Measurements from ENCODE around the gene SALL3.
A peak's percentile ranks its signal among the peaks of the same experiment; 100 is the strongest.

SALL3 gene

DNA sequence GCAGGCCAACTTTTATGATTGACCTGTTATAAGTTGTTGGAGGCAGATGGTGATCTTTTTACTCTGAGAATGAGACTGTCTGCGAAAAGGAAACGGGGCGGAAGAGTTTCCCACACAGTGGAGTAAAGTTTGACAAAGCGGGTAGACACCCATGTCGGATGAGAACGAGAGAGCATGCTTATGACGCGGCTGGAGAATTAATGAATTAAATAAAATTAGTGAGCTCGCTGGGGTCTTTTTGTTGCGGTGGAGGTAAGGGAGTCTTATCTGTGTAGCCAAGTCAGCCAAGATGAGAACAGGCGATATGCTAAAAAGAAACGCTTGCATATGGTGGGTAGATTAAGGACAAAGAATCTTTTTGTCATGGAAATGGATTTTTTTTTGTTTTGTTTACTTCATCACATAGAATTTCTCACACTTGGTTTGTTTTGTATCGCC, 1.8 kb downstream of the SALL3 start:
- Mint-ChIP-seq H3K27me3 (ENCODE audit: low read depth) (peaks cover 75% of the 10 kb centered on the region), H3K4me3 (peak overlapping the region; percentile 25), H3K27ac (peak overlapping the region; percentile 73), H3K4me1 (ENCODE audit: low read depth) (peaks cover 12% of the 10 kb centered on the region), H3K36me3 (ENCODE audit: low read depth) (peaks cover 7% of the 10 kb centered on the region), H3K9me3 (peaks cover 6% of the 10 kb centered on the region)

DNA sequence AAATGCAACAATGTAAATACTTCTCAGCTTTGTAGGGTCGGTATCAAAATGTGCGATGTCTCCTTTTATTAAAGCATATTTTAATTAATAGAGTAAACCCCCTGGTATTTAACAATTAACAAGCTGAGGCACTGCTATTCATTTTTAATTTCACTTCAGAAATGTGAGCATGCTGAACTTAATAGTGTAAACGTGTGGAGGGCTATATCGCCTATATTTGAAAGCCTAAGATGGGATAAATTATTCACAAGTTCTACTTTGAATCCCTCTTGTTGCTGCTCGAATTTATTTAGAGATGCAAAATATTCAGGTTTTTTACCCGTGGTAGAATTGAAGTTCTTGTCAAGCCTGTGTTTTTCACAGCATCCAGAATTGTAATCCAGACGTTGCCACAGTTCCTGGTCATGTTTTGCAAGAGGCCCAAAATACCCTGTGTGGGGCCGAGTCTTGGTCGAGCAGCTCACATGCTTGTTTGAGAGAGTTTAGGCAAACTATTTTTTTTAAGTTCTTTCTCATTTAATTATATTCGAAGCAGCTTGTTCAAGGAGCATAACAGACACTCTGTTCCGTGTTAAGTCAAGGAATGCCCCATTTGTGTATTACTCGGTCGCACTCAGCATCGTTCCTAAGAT, 2.5 kb downstream of the SALL3 start:
- H3K27ac Mint-ChIP-seq, result no peak overlapping the region
- H3K4me1 Mint-ChIP-seq (ENCODE audit: low read depth), result peaks cover 11% of the 10 kb centered on the region
- peaks cover 6% of the 10 kb centered on the region for H3K9me3 Mint-ChIP-seq
- H3K36me3 Mint-ChIP-seq (ENCODE audit: low read depth), result peaks cover 6% of the 10 kb centered on the region
- H3K27me3 Mint-ChIP-seq (ENCODE audit: low read depth), result peaks cover 73% of the 10 kb centered on the region
- H3K4me3 Mint-ChIP-seq, result no peak overlapping the region

DNA sequence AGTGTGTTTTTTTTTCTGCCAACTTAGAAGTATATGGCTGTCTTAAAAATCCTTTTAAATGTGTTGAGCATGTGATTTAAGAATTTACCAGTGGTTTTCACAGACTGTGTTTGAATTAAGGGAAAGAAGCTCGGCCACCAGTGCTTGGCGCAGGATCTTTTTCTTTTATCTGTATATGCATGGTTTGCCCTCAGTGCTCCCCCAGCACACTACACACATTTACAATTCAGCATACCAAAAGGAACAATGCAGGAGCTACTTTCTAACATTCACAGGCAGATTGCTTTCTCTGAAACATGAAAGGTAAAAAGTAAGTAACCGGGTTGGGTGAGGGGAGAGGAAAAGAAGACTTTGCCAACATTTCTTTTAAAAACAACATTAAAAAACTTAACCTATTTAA, 3.9 kb downstream of the SALL3 start:
- Mint-ChIP-seq H3K4me3 (no peak overlapping the region), H3K36me3 (ENCODE audit: low read depth) (peaks cover 4% of the 10 kb centered on the region), H3K27ac (no peak overlapping the region), H3K27me3 (ENCODE audit: low read depth) (peaks cover 73% of the 10 kb centered on the region), H3K4me1 (ENCODE audit: low read depth) (peaks cover 9% of the 10 kb centered on the region), H3K9me3 (peaks cover 6% of the 10 kb centered on the region)

DNA sequence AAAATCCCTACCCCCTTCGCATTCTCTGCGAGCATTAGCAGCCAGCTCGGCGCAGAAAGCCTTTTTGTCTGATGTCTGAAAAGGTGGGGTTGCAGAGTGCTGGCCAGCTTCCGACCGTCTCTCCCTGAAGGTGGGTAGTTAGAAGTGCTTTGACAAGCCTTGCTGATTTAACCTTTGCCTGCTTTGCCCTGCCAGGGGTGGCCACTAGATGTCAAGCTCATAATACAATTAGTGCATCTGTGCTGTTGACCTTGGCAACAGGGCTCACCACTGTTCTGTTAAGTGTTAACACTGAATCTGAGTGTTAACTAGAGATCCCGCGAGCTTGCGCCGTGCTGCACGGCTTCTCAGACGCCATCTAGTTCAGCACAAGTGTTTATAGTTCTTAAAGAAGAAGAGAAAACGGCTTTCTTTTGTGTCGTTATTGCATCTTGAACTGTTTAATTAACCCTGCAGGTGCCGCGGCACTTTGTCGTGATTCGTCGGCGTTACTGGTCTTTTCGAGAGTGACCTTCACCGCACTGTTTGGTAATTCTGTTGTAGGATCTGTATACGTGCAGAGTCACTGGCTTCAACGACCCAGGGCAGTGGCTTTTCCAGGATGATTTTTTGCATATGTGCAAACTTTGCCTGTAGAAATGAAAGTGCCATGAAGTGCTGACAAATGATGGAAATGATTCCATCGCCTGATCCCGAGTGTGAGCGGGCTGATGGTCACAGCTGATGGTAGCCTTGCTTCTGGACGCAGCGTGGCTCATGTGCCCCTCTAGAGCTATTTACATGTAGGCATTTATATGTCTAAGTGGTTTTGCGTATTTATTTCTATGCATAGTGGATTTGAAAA, 5.5 kb downstream of the SALL3 start:
- H3K9me3 Mint-ChIP-seq, result peaks cover 6% of the 10 kb centered on the region
- peaks cover 74% of the 10 kb centered on the region for H3K27me3 Mint-ChIP-seq (ENCODE audit: low read depth)
- H3K27ac Mint-ChIP-seq, result no peak overlapping the region
- no peak overlapping the region for H3K4me3 Mint-ChIP-seq
- peaks cover 4% of the 10 kb centered on the region for H3K36me3 Mint-ChIP-seq (ENCODE audit: low read depth)
- peaks cover 9% of the 10 kb centered on the region for H3K4me1 Mint-ChIP-seq (ENCODE audit: low read depth)

DNA sequence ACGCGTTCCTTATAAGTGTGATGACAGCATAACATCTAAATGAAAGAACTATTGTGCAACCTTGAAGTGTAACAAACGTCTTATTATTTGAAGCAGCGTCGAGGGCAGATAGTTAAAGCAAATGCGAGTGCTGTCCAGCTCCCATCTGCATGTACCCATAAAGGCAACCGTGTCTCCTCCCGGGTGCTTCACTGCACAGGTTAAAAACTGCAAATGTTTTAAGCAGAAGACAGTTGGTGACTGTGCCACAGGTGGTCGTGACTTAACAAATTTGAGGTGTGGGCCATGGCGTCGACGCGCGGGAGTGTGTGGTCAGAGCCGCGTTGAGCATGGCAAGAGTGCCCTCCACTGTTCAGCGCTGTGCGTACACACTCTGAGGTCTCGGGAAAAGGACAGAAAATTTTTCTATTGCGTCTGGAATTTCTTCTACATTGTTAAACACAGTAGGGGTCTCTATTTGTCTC, 6.4 kb downstream of the SALL3 start:
- peaks cover 77% of the 10 kb centered on the region for H3K27me3 Mint-ChIP-seq (ENCODE audit: low read depth)
- H3K9me3 Mint-ChIP-seq, result peaks cover 6% of the 10 kb centered on the region
- no peak overlapping the region for H3K27ac Mint-ChIP-seq
- no peak overlapping the region for H3K4me3 Mint-ChIP-seq
- H3K4me1 Mint-ChIP-seq (ENCODE audit: low read depth), result peaks cover 9% of the 10 kb centered on the region
- peaks cover 4% of the 10 kb centered on the region for H3K36me3 Mint-ChIP-seq (ENCODE audit: low read depth)

DNA sequence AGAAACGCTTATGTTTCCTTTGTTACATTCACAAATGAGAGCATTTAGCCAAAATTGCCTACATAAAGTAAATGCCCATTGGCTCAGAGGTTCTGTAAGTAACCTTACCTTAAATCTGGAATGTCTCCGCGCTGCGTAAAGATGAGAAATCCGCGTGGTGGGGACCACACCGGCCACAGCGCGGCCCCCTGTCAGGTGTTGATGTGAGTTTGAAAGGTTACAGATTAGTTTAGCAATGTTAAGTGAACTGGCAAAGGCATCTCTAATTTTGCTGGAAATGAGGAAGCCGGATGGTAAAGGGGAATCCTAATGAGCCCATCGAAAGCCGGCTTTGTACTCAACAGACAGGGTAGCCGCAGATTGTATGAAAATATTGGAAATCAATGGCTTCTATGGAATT, 11.8 kb downstream of the SALL3 start:
- Mint-ChIP-seq H3K9me3 (no peaks in the 10 kb centered on the region), H3K4me1 (ENCODE audit: low read depth) (no peaks in the 10 kb centered on the region), H3K36me3 (ENCODE audit: low read depth) (no peaks in the 10 kb centered on the region), H3K4me3 (no peak overlapping the region), H3K27ac (no peak overlapping the region), H3K27me3 (ENCODE audit: low read depth) (peaks cover 26% of the 10 kb centered on the region)

DNA sequence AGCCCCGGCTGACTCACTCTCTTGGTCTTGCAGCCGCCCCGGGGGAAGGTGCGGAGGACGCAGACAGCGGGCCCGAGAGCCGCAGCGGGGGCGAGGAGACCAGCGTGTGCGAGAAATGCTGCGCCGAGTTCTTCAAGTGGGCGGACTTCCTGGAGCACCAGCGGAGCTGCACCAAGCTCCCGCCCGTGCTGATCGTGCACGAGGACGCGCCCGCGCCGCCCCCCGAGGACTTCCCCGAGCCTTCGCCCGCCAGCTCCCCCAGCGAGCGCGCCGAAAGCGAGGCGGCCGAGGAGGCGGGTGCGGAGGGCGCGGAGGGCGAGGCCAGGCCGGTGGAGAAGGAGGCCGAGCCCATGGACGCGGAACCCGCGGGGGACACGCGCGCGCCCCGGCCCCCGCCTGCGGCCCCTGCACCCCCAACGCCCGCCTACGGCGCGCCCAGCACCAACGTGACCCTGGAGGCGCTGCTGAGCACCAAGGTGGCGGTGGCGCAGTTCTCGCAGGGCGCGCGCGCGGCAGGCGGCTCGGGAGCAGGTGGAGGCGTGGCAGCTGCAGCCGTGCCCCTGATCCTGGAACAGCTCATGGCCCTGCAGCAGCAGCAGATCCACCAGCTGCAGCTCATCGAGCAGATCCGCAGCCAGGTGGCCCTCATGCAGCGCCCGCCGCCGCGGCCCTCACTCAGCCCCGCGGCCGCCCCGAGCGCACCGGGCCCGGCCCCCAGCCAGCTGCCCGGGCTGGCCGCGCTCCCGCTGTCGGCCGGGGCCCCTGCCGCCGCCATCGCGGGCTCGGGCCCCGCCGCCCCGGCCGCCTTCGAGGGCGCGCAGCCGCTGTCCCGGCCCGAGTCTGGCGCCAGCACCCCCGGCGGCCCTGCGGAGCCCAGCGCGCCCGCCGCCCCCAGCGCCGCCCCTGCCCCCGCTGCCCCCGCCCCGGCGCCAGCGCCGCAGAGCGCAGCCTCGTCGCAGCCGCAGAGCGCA, 12.7 kb downstream of the SALL3 start:
- Mint-ChIP-seq H3K9me3 (no peaks in the 10 kb centered on the region), H3K36me3 (ENCODE audit: low read depth) (no peaks in the 10 kb centered on the region), H3K4me1 (ENCODE audit: low read depth) (no peaks in the 10 kb centered on the region), H3K27ac (no peak overlapping the region), H3K27me3 (ENCODE audit: low read depth) (peaks cover 18% of the 10 kb centered on the region), H3K4me3 (no peak overlapping the region)

DNA sequence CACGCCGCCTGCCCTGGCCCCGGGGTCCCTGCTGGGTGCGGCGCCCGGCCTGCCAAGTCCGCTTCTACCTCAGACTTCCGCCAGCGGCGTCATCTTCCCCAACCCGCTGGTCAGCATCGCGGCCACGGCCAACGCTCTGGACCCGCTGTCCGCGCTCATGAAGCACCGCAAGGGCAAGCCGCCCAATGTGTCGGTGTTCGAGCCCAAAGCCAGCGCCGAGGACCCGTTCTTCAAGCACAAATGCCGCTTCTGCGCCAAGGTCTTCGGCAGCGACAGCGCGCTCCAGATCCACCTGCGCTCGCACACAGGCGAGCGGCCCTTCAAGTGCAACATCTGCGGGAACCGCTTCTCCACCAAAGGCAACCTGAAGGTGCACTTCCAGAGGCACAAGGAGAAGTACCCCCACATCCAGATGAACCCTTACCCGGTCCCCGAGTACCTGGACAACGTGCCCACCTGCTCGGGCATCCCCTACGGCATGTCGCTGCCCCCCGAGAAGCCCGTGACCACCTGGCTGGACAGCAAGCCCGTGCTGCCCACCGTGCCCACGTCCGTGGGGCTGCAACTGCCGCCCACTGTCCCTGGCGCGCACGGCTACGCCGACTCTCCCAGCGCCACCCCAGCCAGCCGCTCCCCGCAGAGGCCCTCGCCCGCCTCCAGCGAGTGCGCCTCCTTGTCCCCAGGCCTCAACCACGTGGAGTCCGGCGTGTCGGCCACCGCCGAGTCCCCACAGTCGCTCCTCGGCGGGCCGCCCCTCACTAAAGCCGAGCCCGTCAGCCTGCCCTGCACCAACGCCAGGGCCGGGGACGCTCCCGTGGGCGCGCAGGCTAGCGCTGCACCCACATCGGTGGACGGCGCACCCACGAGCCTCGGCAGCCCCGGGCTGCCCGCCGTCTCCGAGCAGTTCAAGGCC, 13.7 kb downstream of the SALL3 start:
- Mint-ChIP-seq H3K4me1 (ENCODE audit: low read depth) (no peaks in the 10 kb centered on the region), H3K27me3 (ENCODE audit: low read depth) (peaks cover 9% of the 10 kb centered on the region), H3K4me3 (no peak overlapping the region), H3K9me3 (no peaks in the 10 kb centered on the region), H3K36me3 (ENCODE audit: low read depth) (no peaks in the 10 kb centered on the region), H3K27ac (no peak overlapping the region)

DNA sequence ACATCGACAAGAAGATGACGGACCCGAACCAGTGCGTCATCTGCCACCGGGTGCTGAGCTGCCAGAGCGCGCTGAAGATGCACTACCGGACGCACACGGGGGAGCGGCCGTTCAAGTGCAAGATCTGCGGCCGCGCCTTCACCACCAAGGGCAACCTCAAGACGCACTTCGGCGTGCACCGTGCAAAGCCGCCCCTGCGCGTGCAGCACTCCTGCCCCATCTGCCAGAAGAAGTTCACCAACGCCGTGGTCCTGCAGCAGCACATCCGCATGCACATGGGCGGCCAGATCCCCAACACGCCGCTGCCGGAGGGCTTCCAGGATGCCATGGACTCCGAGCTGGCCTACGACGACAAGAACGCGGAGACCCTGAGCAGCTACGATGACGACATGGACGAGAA, 14.4 kb downstream of the SALL3 start:
- no peak overlapping the region for H3K4me3 Mint-ChIP-seq
- H3K36me3 Mint-ChIP-seq (ENCODE audit: low read depth), result no peaks in the 10 kb centered on the region
- H3K4me1 Mint-ChIP-seq (ENCODE audit: low read depth), result no peaks in the 10 kb centered on the region
- H3K27ac Mint-ChIP-seq, result no peak overlapping the region
- no peaks in the 10 kb centered on the region for H3K9me3 Mint-ChIP-seq
- H3K27me3 Mint-ChIP-seq (ENCODE audit: low read depth), result peaks cover 9% of the 10 kb centered on the region

DNA sequence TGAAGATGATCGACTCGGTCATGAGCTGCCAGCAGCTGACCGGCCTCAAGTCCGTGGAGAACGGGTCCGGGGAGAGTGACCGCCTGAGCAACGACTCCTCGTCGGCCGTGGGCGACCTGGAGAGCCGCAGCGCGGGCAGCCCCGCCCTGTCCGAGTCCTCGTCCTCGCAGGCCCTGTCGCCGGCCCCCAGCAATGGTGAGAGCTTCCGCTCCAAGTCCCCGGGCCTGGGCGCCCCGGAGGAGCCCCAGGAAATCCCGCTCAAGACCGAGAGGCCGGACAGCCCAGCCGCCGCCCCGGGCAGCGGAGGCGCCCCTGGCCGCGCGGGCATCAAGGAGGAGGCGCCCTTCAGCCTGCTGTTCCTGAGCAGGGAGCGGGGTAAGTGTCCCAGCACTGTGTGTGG, 14.9 kb downstream of the SALL3 start:
- Mint-ChIP-seq H3K27me3 (ENCODE audit: low read depth) (peaks cover 11% of the 10 kb centered on the region), H3K9me3 (no peaks in the 10 kb centered on the region), H3K4me3 (no peak overlapping the region), H3K4me1 (ENCODE audit: low read depth) (no peaks in the 10 kb centered on the region), H3K27ac (no peak overlapping the region), H3K36me3 (ENCODE audit: low read depth) (no peaks in the 10 kb centered on the region)

DNA sequence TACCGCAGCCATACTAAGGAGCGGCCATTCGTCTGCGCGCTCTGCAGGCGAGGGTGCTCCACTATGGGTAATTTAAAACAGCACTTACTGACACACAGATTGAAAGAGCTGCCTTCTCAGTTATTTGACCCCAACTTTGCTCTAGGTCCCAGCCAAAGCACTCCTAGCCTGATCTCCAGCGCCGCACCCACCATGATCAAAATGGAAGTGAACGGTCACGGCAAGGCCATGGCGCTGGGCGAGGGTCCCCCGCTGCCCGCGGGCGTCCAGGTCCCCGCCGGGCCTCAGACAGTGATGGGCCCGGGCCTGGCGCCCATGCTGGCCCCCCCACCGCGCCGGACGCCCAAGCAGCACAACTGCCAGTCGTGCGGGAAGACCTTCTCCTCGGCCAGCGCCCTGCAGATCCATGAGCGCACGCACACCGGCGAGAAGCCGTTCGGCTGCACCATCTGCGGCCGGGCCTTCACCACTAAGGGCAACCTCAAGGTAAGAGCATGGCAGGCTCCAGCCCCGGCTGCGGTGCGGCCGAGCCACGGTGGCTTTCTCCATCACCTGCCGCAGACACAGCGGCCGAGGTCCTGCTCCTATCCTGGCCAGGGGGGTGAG, 15.5 kb downstream of the SALL3 start:
- H3K4me3 Mint-ChIP-seq, result no peak overlapping the region
- no peaks in the 10 kb centered on the region for H3K4me1 Mint-ChIP-seq (ENCODE audit: low read depth)
- H3K36me3 Mint-ChIP-seq (ENCODE audit: low read depth), result no peaks in the 10 kb centered on the region
- peaks cover 11% of the 10 kb centered on the region for H3K27me3 Mint-ChIP-seq (ENCODE audit: low read depth)
- no peaks in the 10 kb centered on the region for H3K9me3 Mint-ChIP-seq
- H3K27ac Mint-ChIP-seq, result no peak overlapping the region

DNA sequence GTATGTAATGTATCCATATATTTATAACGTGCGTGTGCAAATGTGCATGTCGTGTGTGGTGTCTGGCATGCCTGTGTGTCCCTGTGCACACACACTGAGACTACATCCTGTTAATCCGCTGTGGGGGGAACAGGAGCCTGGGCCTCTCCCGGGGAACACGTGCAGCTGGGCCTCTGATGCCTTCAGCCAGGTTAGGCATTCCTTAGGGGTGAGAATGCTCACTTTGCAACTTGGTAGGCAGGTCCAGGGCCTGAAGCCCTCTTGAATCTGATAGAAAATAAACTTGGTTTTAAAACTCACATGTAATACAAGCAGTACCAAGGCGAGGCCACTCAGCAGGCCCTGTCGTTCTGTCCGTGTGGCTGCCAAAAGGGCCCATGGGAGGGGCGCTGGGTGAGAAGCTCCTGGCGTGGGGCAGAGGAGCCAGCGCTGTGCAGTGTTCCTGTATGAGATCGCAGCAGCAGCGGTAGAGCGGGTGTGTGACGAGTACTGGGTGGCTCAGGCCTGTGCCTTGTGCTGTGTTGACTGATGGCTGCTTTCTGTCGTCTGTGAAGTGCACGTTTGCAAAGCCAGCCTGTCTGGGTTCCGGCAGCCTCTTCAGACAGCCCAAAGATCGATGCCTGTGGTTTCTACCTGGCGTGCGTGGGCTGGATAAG, 16.2 kb downstream of the SALL3 start:
- Mint-ChIP-seq H3K27ac (no peak overlapping the region), H3K36me3 (ENCODE audit: low read depth) (no peaks in the 10 kb centered on the region), H3K9me3 (no peaks in the 10 kb centered on the region), H3K4me3 (no peak overlapping the region), H3K27me3 (ENCODE audit: low read depth) (peaks cover 10% of the 10 kb centered on the region), H3K4me1 (ENCODE audit: low read depth) (no peaks in the 10 kb centered on the region)
